ENCODE results near the gene KIF5C. TPM values are rescaled to one million over a fixed set of nuclear protein-coding genes. Genes with fewer than 3 reads are reported as not detected.

Gene KIF5C
- total RNA-seq, 2 donors from 2014 or later: 2.6 to 8.6 TPM

GRCh38 chr2:148899638-148900318, 24.8 kb downstream of the KIF5C start:
- Mint-ChIP-seq H3K4me1 (ENCODE audit: low read depth in 2 of 2) (no peaks in the 10 kb centered on the region), H3K9me3 (no peaks in the 10 kb centered on the region), H3K27me3 (peaks cover 10 to 11% of the 10 kb centered on the region in 2 donors), H3K4me3 (no peak overlapping the region), H3K36me3 (no peaks in the 10 kb centered on the region), H3K27ac (no peak overlapping the region)
- DNase-seq (ENCODE audit: low spot score): no peak
- ATAC-seq: no peak

GRCh38 chr2:148900350-148900837, 25.4 kb downstream of the KIF5C start:
- Mint-ChIP-seq H3K36me3 (no peaks in the 10 kb centered on the region), H3K4me1 (ENCODE audit: low read depth in 2 of 2) (no peaks in the 10 kb centered on the region), H3K27me3 (peaks cover 14% of the 10 kb centered on the region in 2 donors), H3K27ac (no peak overlapping the region), H3K9me3 (no peaks in the 10 kb centered on the region), H3K4me3 (no peak overlapping the region)
- DNase-seq (ENCODE audit: low spot score) (no peak), ATAC-seq (no peak)

- Mint-ChIP-seq H3K27ac (no peak overlapping the region), H3K4me1 (ENCODE audit: low read depth in 2 of 2) (no peaks in the 10 kb centered on the region), H3K4me3 (no peak overlapping the region), H3K36me3 (no peaks in the 10 kb centered on the region), H3K9me3 (no peaks in the 10 kb centered on the region), H3K27me3 (peaks cover 20 to 21% of the 10 kb centered on the region in 2 donors)
- no peak for ATAC-seq
- no peak for DNase-seq (ENCODE audit: low spot score)
These were observed 26.1 kb downstream of the KIF5C start for GRCh38 chr2:148901142-148901541.

- DNase-seq (ENCODE audit: low spot score): no peak
- Mint-ChIP-seq H3K9me3 (no peaks in the 10 kb centered on the region), H3K27ac (no peak overlapping the region), H3K4me1 (ENCODE audit: low read depth in 2 of 2) (no peaks in the 10 kb centered on the region), H3K36me3 (no peaks in the 10 kb centered on the region), H3K4me3 (no peak overlapping the region), H3K27me3 (peaks cover 18 to 21% of the 10 kb centered on the region in 2 donors)
- ATAC-seq: no peak
These were observed 27.8 kb downstream of the KIF5C start for GRCh38 chr2:148902798-148903197.

- Mint-ChIP-seq H3K36me3 (no peaks in the 10 kb centered on the region), H3K27me3 (peaks cover 18 to 21% of the 10 kb centered on the region in 2 donors), H3K27ac (no peak overlapping the region), H3K4me3 (no peak overlapping the region), H3K4me1 (ENCODE audit: low read depth in 2 of 2) (no peaks in the 10 kb centered on the region), H3K9me3 (no peaks in the 10 kb centered on the region)
- no peak for DNase-seq (ENCODE audit: low spot score)
- no peak for ATAC-seq
These were observed 28.3 kb downstream of the KIF5C start for GRCh38 chr2:148903294-148903693.

GRCh38 chr2:148903979-148904378, 29.0 kb downstream of the KIF5C start:
- no peaks in the 10 kb centered on the region for H3K4me1 Mint-ChIP-seq (ENCODE audit: low read depth in 2 of 2)
- ATAC-seq (no peak), DNase-seq (ENCODE audit: low spot score) (no peak)
- no peak overlapping the region for H3K4me3 Mint-ChIP-seq
- no peaks in the 10 kb centered on the region for H3K9me3 Mint-ChIP-seq
- H3K27me3 Mint-ChIP-seq: peaks cover 18 to 21% of the 10 kb centered on the region in 2 donors
- H3K27ac Mint-ChIP-seq: no peak overlapping the region
- no peaks in the 10 kb centered on the region for H3K36me3 Mint-ChIP-seq

- Mint-ChIP-seq H3K4me3 (no peak overlapping the region), H3K27ac (no peak overlapping the region), H3K9me3 (no peaks in the 10 kb centered on the region), H3K27me3 (peaks cover 18 to 20% of the 10 kb centered on the region in 2 donors), H3K36me3 (no peaks in the 10 kb centered on the region), H3K4me1 (ENCODE audit: low read depth in 2 of 2) (no peaks in the 10 kb centered on the region)
- ATAC-seq: no peak
- no peak for DNase-seq (ENCODE audit: low spot score)
These were observed 31.1 kb downstream of the KIF5C start for GRCh38 chr2:148906124-148906523.

GRCh38 chr2:148907085-148907785, 32.2 kb downstream of the KIF5C start:
- H3K4me1 Mint-ChIP-seq (ENCODE audit: low read depth in 2 of 2): no peaks in the 10 kb centered on the region
- no peaks in the 10 kb centered on the region for H3K9me3 Mint-ChIP-seq
- ATAC-seq: no peak
- no peak overlapping the region for H3K4me3 Mint-ChIP-seq
- no peak overlapping the region for H3K27ac Mint-ChIP-seq
- no peaks in the 10 kb centered on the region for H3K36me3 Mint-ChIP-seq
- peaks cover 21 to 26% of the 10 kb centered on the region in 2 donors for H3K27me3 Mint-ChIP-seq
- no peak for DNase-seq (ENCODE audit: low spot score)

GRCh38 chr2:148909114-148909513, 34.1 kb downstream of the KIF5C start:
- H3K9me3 Mint-ChIP-seq: no peaks in the 10 kb centered on the region
- no peaks in the 10 kb centered on the region for H3K36me3 Mint-ChIP-seq
- no peaks in the 10 kb centered on the region for H3K4me1 Mint-ChIP-seq (ENCODE audit: low read depth in 2 of 2)
- ATAC-seq (no peak), DNase-seq (ENCODE audit: low spot score) (no peak)
- H3K27ac Mint-ChIP-seq: no peak overlapping the region
- H3K4me3 Mint-ChIP-seq: no peak overlapping the region
- H3K27me3 Mint-ChIP-seq: peaks cover 23 to 26% of the 10 kb centered on the region in 2 donors

- DNase-seq (ENCODE audit: low spot score) (no peak), ATAC-seq (no peak)
- peaks cover 15 to 16% of the 10 kb centered on the region in 2 donors for H3K27me3 Mint-ChIP-seq
- no peak overlapping the region for H3K27ac Mint-ChIP-seq
- no peaks in the 10 kb centered on the region for H3K9me3 Mint-ChIP-seq
- no peaks in the 10 kb centered on the region for H3K4me1 Mint-ChIP-seq (ENCODE audit: low read depth in 2 of 2)
- H3K36me3 Mint-ChIP-seq: no peaks in the 10 kb centered on the region
- H3K4me3 Mint-ChIP-seq: no peak overlapping the region
These were observed 38.0 kb downstream of the KIF5C start for GRCh38 chr2:148913061-148913460.

GRCh38 chr2:148913492-148913891, 38.5 kb downstream of the KIF5C start:
- H3K27me3 Mint-ChIP-seq: peaks cover 15 to 16% of the 10 kb centered on the region in 2 donors

GRCh38 chr2:148914463-148914862, 39.4 kb downstream of the KIF5C start:
- ATAC-seq (peak in 1 of 2 donors; percentile 20), DNase-seq (ENCODE audit: low spot score) (no peak)
- H3K4me3 Mint-ChIP-seq: no peak overlapping the region
- H3K36me3 Mint-ChIP-seq: peaks cover 12% of the 10 kb centered on the region
- no peaks in the 10 kb centered on the region for H3K4me1 Mint-ChIP-seq (ENCODE audit: low read depth in 2 of 2)
- peaks cover 9% of the 10 kb centered on the region for H3K9me3 Mint-ChIP-seq
- no peak overlapping the region for H3K27ac Mint-ChIP-seq
- peaks cover 15 to 21% of the 10 kb centered on the region in 2 donors for H3K27me3 Mint-ChIP-seq

More at GRCh38 chr2:148913492-148913891, 38.5 kb downstream of the KIF5C start:
- DNase-seq (ENCODE audit: low spot score) (no peak), ATAC-seq (no peak)
- Mint-ChIP-seq H3K9me3 (peaks cover 3% of the 10 kb centered on the region), H3K4me1 (ENCODE audit: low read depth in 2 of 2) (no peaks in the 10 kb centered on the region), H3K4me3 (no peak overlapping the region), H3K27ac (no peak overlapping the region), H3K36me3 (peaks cover 4% of the 10 kb centered on the region)

- no peak overlapping the region for H3K4me3 Mint-ChIP-seq
- H3K27me3 Mint-ChIP-seq: peaks cover 0 to 9% of the 10 kb centered on the region in 2 donors
- H3K27ac Mint-ChIP-seq: no peak overlapping the region
- H3K9me3 Mint-ChIP-seq: peaks cover 9% of the 10 kb centered on the region
- peaks cover 12% of the 10 kb centered on the region for H3K36me3 Mint-ChIP-seq
- H3K4me1 Mint-ChIP-seq (ENCODE audit: low read depth in 2 of 2): no peaks in the 10 kb centered on the region
- ATAC-seq: no peak
- DNase-seq (ENCODE audit: low spot score): no peak
These were observed 42.4 kb downstream of the KIF5C start for GRCh38 chr2:148917431-148917830.

- H3K36me3 Mint-ChIP-seq: peaks cover 12% of the 10 kb centered on the region
- DNase-seq (ENCODE audit: low spot score): no peak
- H3K4me1 Mint-ChIP-seq (ENCODE audit: low read depth in 2 of 2): no peaks in the 10 kb centered on the region
- no peak for ATAC-seq
- H3K27ac Mint-ChIP-seq: no peak overlapping the region
- H3K27me3 Mint-ChIP-seq: peaks cover 0 to 7% of the 10 kb centered on the region in 2 donors
- H3K9me3 Mint-ChIP-seq: peaks cover 9% of the 10 kb centered on the region
- no peak overlapping the region for H3K4me3 Mint-ChIP-seq
These were observed 43.5 kb downstream of the KIF5C start for GRCh38 chr2:148918554-148918953.

All from natural killer cell treated with Interleukin-12 subunit alpha and Interleukin-12 subunit beta and Interleukin-15 and Interleukin-18, amount 100 ng/mL, for 72 hours (primary cell).